ENCODE measurements around the gene LARGE2. TPM values are rescaled to one million over a fixed set of nuclear protein-coding genes. Genes with fewer than 3 reads are reported as not detected.

Gene LARGE2
- total RNA-seq, 1 experiment from 2014 or later = 67.6 TPM

- DNase-seq (ENCODE audit: low read depth, low spot score) (no peak), ATAC-seq (no peak)
- ChIA-PET POLR2A (no interaction called here), CTCF (no interaction called here), RAD21 (ENCODE audit: low non-redundant PET in 1 of 2, low total read pairs in 2 of 2, uncharacterized antibody in 2 of 2, unreplicated experiment in 2 of 2) (no interaction called here)
- Histone ChIP-seq H3K36me3 (ENCODE audit: control insufficient read depth in 1 of 2, insufficient read depth in 2 of 2, low read length in 2 of 2) (0 out of 4 replicates have a peak, but pooled peaks cover 0 to 3% of the 10 kb centered on the region in 2 experiments), H3K4me1 (ENCODE audit: control insufficient read depth in 1 of 2, insufficient read depth in 2 of 2, low read length in 2 of 2) (no peaks in the 10 kb centered on the region), H3K4me2 (ENCODE audit: low read length) (no peak overlapping the region), H4K20me1 (ENCODE audit: insufficient read depth) (no peaks in the 10 kb centered on the region), H3K27ac (ENCODE audit: low read depth, low read length) (no peak overlapping the region), H3K27me3 (ENCODE audit: insufficient read depth, low read length) (no peaks in the 10 kb centered on the region), H3K4me3 (replicated peaks in 1 of 2; ENCODE audit: low read depth in 1 of 2, low read length in 2 of 2) (no peak overlapping the region), H3K9ac (ENCODE audit: low read length) (no peak overlapping the region), H3K9me3 (ENCODE audit: control insufficient read depth in 1 of 2, insufficient read depth in 1 of 2, low read depth in 1 of 2, low read length in 2 of 2) (no peaks in the 10 kb centered on the region), H3K79me2 (ENCODE audit: insufficient read depth, low read length) (no peaks in the 10 kb centered on the region), H3K9me2 (ENCODE audit: insufficient read depth) (no peaks in the 10 kb centered on the region), H2AFZ (ENCODE audit: low read depth, low read length, poor library complexity, severe bottlenecking) (no peak overlapping the region)
- intact Hi-C loops (cut with micrococcal nuclease) = no loop called here
- TF ChIP-seq CTCF (IDR thresholded peaks at IDR 0.05 in 2 of 3, conservative IDR thresholded peaks at IDR 0.05 in 1 of 3; ENCODE audit: borderline replicate concordance in 1 of 3, insufficient read depth in 1 of 3, low read depth in 2 of 3, low read length in 2 of 3) (no peak), REST (IDR thresholded peaks at IDR 0.05; ENCODE audit: low read depth) (no peak), POLR2A (IDR thresholded peaks at IDR 0.05; ENCODE audit: borderline replicate concordance, extremely low read depth, insufficient read depth, insufficient read length) (no peak), MAX (IDR thresholded peaks at IDR 0.05) (no peak)
- BruUV-seq (replicated peaks) = no TSS peak
These were observed 25.4 kb downstream of the LARGE2 start for GRCh38 chr11:45947885-45948284.

Data from HCT116 (cell line).